Mucosa of descending colon (tissue), 3 donors: ENCODE results near the gene FBXO11. TPM values are rescaled to one million over a fixed set of nuclear protein-coding genes. Genes with fewer than 3 reads are reported as not detected.

Experiments
- ATAC-seq: fragments of 200-7000 bp; cut with Tn5 transposase; one replicate; pipeline ENCODE4 v1.9.1; 2020; ENCODE audit warnings: mild to moderate bottlenecking, moderate library complexity
- DNase-seq, 3 donors: peaks; one replicate each; pipeline ENCODE4 v3.0.0-alpha.2; 2020
- H3K36me3 ChIP-seq: fragments of 200-600 bp; one replicate; pipeline ENCODE4 v1.8.0; 2021; ENCODE audit warnings: low read depth, mild to moderate bottlenecking
- H3K4me1 ChIP-seq: fragments of 200-600 bp; one replicate; pipeline ENCODE4 v1.8.0; 2021; ENCODE audit warnings: low read depth, mild to moderate bottlenecking
- H3K4me3 ChIP-seq: fragments of 200-600 bp; one replicate; pipeline ENCODE4 v1.8.0; 2021; ENCODE audit warnings: mild to moderate bottlenecking
- H3K9me3 ChIP-seq: fragments of 200-600 bp; one replicate; pipeline ENCODE4 v1.8.0; 2021; ENCODE audit warnings: mild to moderate bottlenecking
- intact Hi-C, 2 donors: fragments of 100-400 bp; cut with DNase I in 1 of 2; cut with micrococcal nuclease in 1 of 2; formaldehyde crosslinking; loops; one replicate each; pipeline versions ENCODE4 v1.11.0 to v1.11.1; 2022; cut with DNase I, micrococcal nuclease
- total RNA-seq, 3 donors: library from RNA; stranded (reverse); fragmentation: NEBNext Ultra II Directional in 2 of 3; extraction: Animal tissue kit (Norgen Biotek cat#: 25700) in 2 of 3; gene quantifications; one replicate each; pipeline versions ENCODE4 v1.2.1 to v1.2.4, GENCODE V29; 2021 to 2023
- TF ChIP-seq, protein P1 (sequence below): fragments of 200-600 bp; IDR thresholded peaks from one replicate; pipeline ENCODE4 v1.8.0; 2022; ENCODE audit warnings: antibody characterized with exemption, mild to moderate bottlenecking
- donor health status: DM: no; HTN: no; CAD: no; lungs with moderate emphysema.
- donor health status: DM: no; HTN: no; CAD: no.
- donor health status: DM: no; HTN: yes; CAD: no.

The FBXO11 gene
- total RNA-seq, 3 donors from 2014 or later, result 40.7 to 70.4 (median 46.7) TPM

DNA sequence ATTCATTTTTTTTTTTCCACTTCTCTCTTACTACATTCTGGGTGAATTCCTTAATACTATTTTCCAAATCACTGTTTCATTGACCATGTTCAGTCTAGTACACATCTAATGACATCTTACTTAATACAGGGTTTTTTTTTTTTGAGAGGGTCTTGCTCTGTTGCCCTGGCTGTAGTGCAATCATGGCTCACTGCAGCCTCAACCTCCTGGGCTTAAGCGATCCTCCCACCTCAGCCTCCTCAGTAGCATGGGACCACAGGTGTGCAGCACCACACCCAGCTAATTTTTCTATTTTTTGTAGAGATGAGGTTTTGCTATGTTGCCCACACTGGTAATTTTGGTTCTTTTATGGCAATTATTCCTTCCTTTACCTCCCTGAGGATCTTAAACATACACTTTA is 29.4 kb downstream of the FBXO11 start:
- intact Hi-C loops, result no loop called here
- DNase-seq (no peak), ATAC-seq (no peak)
- TF ChIP-seq, protein P1, sequence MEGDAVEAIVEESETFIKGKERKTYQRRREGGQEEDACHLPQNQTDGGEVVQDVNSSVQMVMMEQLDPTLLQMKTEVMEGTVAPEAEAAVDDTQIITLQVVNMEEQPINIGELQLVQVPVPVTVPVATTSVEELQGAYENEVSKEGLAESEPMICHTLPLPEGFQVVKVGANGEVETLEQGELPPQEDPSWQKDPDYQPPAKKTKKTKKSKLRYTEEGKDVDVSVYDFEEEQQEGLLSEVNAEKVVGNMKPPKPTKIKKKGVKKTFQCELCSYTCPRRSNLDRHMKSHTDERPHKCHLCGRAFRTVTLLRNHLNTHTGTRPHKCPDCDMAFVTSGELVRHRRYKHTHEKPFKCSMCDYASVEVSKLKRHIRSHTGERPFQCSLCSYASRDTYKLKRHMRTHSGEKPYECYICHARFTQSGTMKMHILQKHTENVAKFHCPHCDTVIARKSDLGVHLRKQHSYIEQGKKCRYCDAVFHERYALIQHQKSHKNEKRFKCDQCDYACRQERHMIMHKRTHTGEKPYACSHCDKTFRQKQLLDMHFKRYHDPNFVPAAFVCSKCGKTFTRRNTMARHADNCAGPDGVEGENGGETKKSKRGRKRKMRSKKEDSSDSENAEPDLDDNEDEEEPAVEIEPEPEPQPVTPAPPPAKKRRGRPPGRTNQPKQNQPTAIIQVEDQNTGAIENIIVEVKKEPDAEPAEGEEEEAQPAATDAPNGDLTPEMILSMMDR, result no peak
- H3K4me3 ChIP-seq, result no peak overlapping the region
- no peaks in the 10 kb centered on the region for H3K36me3 ChIP-seq
- H3K4me1 ChIP-seq, result no peaks in the 10 kb centered on the region
- no peaks in the 10 kb centered on the region for H3K9me3 ChIP-seq

DNA sequence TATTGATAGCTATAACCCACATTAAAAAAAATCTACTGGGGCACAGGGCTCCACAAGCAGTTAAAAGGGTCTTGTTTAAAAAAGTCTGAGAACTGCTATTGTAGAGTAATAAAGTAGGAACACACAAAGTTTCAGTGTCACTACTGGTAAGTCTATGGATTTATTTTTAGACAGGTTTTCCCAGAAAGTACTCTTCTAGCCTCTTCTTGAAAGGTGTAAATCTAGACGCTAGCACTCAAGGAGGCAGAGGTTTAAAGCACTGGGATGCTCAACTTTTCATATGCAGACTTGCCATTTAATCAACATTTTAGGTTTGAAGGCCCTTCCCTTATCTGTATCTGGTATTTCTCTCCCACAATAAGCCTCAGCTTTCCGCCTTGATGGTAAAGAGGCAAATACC is 33.4 kb downstream of the FBXO11 start:
- Histone ChIP-seq H3K36me3 (no peaks in the 10 kb centered on the region), H3K9me3 (no peaks in the 10 kb centered on the region), H3K4me1 (no peaks in the 10 kb centered on the region), H3K4me3 (no peak overlapping the region)
- ATAC-seq (no peak), DNase-seq (no peak)
- TF ChIP-seq, protein P1, result no peak
- intact Hi-C loops, result no loop called here

DNA sequence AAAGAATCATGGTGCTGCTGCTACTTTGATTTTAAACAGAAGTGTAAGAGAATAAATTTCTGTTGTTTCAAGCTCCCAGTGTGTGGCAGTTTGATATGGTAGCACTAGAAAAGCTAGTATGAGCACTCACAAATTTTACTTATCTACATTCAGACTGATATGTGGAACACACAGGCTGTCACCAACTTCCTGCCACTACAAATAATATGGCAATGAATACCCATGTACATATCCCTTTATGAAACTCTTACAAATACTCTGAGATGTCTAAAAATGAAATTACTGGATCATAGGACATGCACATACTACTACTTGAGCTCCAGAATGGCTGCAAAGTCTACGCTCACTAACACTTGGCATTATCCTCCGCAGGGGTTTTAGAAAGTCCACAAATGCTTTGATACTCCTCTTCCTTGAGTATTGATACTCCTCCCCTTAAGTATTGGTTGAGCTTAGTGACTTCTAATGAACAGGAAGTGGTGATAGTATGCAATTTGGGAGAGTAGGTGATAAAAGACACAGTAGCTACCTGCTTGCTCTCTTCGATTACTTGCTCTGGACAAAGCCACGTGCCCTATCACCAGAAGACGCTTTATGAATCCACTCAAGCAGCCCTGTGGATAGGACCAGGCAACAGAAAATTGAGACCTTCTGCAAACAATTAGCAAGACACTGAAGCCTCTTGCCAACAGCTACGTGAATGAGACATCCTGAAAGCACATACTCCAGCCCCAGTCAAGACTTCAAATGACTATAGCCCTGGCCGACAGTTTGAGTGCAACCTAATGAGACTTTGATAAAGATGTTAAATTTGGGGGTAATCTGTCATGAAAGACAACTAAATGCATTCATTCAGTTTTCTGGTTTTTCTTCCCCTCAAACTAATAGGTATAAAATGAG is 35.4 kb downstream of the FBXO11 start:
- Histone ChIP-seq H3K4me3 (no peak overlapping the region), H3K9me3 (no peaks in the 10 kb centered on the region), H3K4me1 (no peaks in the 10 kb centered on the region), H3K36me3 (no peaks in the 10 kb centered on the region)
- no peak for DNase-seq
- ATAC-seq, result no peak
- intact Hi-C loops, result no loop called here
- TF ChIP-seq, protein P1, result no peak

DNA sequence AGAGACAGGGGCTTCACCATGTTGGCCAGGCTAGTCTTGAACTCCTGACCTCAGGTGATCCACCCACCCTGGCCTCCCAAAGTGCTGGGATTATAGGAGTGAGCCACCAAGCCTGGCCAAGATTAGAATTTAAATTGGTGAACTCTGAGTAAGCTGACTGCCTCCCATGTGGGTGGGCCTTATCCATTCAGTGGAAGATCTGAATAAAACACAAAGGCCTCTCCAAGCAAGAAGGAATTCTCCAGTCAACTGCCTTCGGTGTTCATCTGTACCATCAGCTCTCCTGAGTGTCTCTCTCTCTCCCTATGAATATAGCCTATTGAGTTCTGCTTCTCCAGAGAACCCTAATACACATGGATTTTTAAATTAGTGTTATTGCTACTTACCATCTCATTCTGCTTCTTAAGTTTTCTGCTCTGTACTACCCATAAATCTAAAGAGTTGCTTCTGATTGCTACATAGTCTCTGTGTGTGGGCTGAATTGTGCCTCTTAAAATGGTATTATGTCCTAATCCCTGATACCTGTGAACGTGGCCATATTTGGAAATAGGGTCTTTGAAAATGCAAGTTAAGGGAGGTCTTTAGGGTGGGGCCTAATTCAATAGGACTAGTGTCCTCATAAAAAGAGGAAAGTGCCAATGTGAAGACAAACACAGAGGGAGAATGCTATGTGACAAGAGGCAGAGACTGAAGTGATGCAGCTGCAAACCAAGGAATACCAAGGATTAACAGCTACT is 36.3 kb downstream of the FBXO11 start:
- DNase-seq (no peak), ATAC-seq (no peak)
- Histone ChIP-seq H3K4me3 (no peak overlapping the region), H3K4me1 (peaks cover 1% of the 10 kb centered on the region), H3K36me3 (no peaks in the 10 kb centered on the region), H3K9me3 (no peaks in the 10 kb centered on the region)
- intact Hi-C loops, result no loop called here
- TF ChIP-seq, protein P1, result no peak

DNA sequence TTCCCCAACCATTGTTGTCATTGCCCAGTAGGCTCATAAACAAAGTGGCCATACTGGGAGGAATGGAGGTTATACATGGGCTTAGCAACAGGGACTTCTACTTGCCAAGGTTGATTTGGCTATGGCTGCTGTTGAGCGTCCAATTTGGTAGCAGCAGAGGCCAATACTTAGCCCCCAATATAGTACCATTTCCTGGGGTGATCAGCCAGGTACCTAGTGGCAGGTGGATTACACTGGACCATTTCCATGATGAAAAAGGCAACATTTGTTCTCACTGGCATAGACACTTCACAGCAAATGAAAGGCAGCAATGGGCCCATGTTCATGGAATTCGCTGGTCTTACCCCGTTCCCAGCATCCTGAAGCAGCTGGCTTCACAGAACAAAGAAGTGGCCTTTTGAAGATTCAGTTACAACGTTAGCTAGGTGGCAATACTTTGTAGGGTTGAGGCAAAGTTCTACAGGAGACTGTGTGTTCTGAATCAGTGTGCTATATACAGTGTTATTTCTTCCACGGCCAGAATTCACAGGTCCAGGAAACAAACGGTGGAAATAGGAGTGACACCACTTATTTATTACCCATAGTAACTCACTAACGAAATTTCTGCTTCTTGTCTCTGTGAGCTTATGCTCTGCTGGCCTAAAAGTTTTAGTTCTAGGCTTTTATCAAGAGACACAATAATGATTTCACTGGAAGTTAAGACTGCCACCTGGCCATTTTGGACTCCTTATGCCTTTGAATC is 37.5 kb downstream of the FBXO11 start:
- peaks cover 9% of the 10 kb centered on the region for H3K4me1 ChIP-seq
- intact Hi-C loops, result no loop called here
- no peak for DNase-seq

More for the DNA sequence above, 37.5 kb downstream of the FBXO11 start:
- H3K4me3 ChIP-seq, result no peak overlapping the region
- TF ChIP-seq, protein P1, result no peak
- no peaks in the 10 kb centered on the region for H3K9me3 ChIP-seq
- no peaks in the 10 kb centered on the region for H3K36me3 ChIP-seq
- ATAC-seq, result no peak
